ENCODE data around the gene DGKH.

Gene DGKH

GRCh38 chr13:42110410-42111155 is 62.1 kb downstream of the DGKH start:
- Histone ChIP-seq H3K9me3 (ENCODE audit: control insufficient read depth, low read length) (no peaks in the 10 kb centered on the region), H2AFZ (no peak overlapping the region), H3K79me2 (no peaks in the 10 kb centered on the region), H3K27ac (no peak overlapping the region), H3K9ac (no peak overlapping the region), H3K4me2 (ENCODE audit: low read length) (no peak overlapping the region), H3K36me3 (ENCODE audit: control insufficient read depth, insufficient read depth, low read length) (no peaks in the 10 kb centered on the region), H3K4me3 (ENCODE audit: low read depth, low read length) (no peak overlapping the region), H3K4me1 (no peaks in the 10 kb centered on the region), H3K27me3 (ENCODE audit: control insufficient read depth, insufficient read depth, low read length) (no peaks in the 10 kb centered on the region)
- peak; percentile 73 for TF ChIP-seq CTCF (IDR thresholded peaks at IDR 0.05)

GRCh38 chr13:42112864-42113263 is 64.4 kb downstream of the DGKH start:
- Histone ChIP-seq H3K4me1 (no peaks in the 10 kb centered on the region), H3K27ac (no peak overlapping the region), H3K27me3 (ENCODE audit: control insufficient read depth, insufficient read depth, low read length) (no peaks in the 10 kb centered on the region), H3K9ac (no peak overlapping the region), H2AFZ (no peak overlapping the region), H3K4me2 (ENCODE audit: low read length) (no peak overlapping the region), H3K4me3 (ENCODE audit: low read depth, low read length) (no peak overlapping the region), H3K9me3 (ENCODE audit: control insufficient read depth, low read length) (no peaks in the 10 kb centered on the region), H3K79me2 (no peaks in the 10 kb centered on the region), H3K36me3 (ENCODE audit: control insufficient read depth, insufficient read depth, low read length) (no peaks in the 10 kb centered on the region)
- TF ChIP-seq CTCF (IDR thresholded peaks at IDR 0.05), result no peak

- Histone ChIP-seq H3K27ac (no peak overlapping the region), H3K4me3 (ENCODE audit: low read depth, low read length) (no peak overlapping the region), H3K4me1 (no peaks in the 10 kb centered on the region), H3K79me2 (no peaks in the 10 kb centered on the region), H3K36me3 (ENCODE audit: control insufficient read depth, insufficient read depth, low read length) (no peaks in the 10 kb centered on the region), H2AFZ (no peak overlapping the region), H3K27me3 (ENCODE audit: control insufficient read depth, insufficient read depth, low read length) (no peaks in the 10 kb centered on the region), H3K9ac (no peak overlapping the region), H3K4me2 (ENCODE audit: low read length) (no peak overlapping the region), H3K9me3 (ENCODE audit: control insufficient read depth, low read length) (no peaks in the 10 kb centered on the region)
- no peak for TF ChIP-seq CTCF (IDR thresholded peaks at IDR 0.05)
These were observed 65.0 kb downstream of the DGKH start for GRCh38 chr13:42113478-42113877.

GRCh38 chr13:42114278-42114677 is 65.8 kb downstream of the DGKH start:
- H3K36me3 ChIP-seq (ENCODE audit: control insufficient read depth, insufficient read depth, low read length), result no peaks in the 10 kb centered on the region
- no peaks in the 10 kb centered on the region for H3K79me2 ChIP-seq
- H3K4me1 ChIP-seq, result no peaks in the 10 kb centered on the region
- H3K9ac ChIP-seq, result no peak overlapping the region
- no peak overlapping the region for H2AFZ ChIP-seq
- no peak for TF ChIP-seq CTCF (IDR thresholded peaks at IDR 0.05)
- no peaks in the 10 kb centered on the region for H3K27me3 ChIP-seq (ENCODE audit: control insufficient read depth, insufficient read depth, low read length)
- H3K4me3 ChIP-seq (ENCODE audit: low read depth, low read length), result no peak overlapping the region
- H3K9me3 ChIP-seq (ENCODE audit: control insufficient read depth, low read length), result no peaks in the 10 kb centered on the region
- H3K27ac ChIP-seq, result no peak overlapping the region
- H3K4me2 ChIP-seq (ENCODE audit: low read length), result no peak overlapping the region

- H3K9me3 ChIP-seq (ENCODE audit: control insufficient read depth, low read length), result no peaks in the 10 kb centered on the region
- H3K4me3 ChIP-seq (ENCODE audit: low read depth, low read length), result no peak overlapping the region
- no peaks in the 10 kb centered on the region for H3K36me3 ChIP-seq (ENCODE audit: control insufficient read depth, insufficient read depth, low read length)
- TF ChIP-seq CTCF (IDR thresholded peaks at IDR 0.05), result no peak
- H3K9ac ChIP-seq, result no peak overlapping the region
- no peak overlapping the region for H2AFZ ChIP-seq
- no peaks in the 10 kb centered on the region for H3K79me2 ChIP-seq
- H3K4me1 ChIP-seq, result no peaks in the 10 kb centered on the region
- no peak overlapping the region for H3K27ac ChIP-seq
- H3K27me3 ChIP-seq (ENCODE audit: control insufficient read depth, insufficient read depth, low read length), result no peaks in the 10 kb centered on the region
- H3K4me2 ChIP-seq (ENCODE audit: low read length), result no peak overlapping the region
These were observed 66.5 kb downstream of the DGKH start for GRCh38 chr13:42114912-42115311.

Data from parathyroid adenoma (tissue), 2 donors.